Adrenal gland (tissue), 12 donors: ENCODE data around the gene RAB42. TPM values are rescaled to one million over a fixed set of nuclear protein-coding genes. Genes with fewer than 3 reads are reported as not detected.

Experiments used
- DNase-seq, 7 donors: peaks; one replicate each; pipeline ENCODE4 v3.0.0-alpha.2; 2019 to 2020
- H3K27ac ChIP-seq, 5 donors: fragments of 200-600 bp; sonication (generic) in 4 of 5; 1 replicate in 3 of 5; 2 replicates in 2 of 5; pipeline versions ENCODE4 v1.5.1 to v1.8.0; 2016 to 2020; ENCODE audit warnings: mild to moderate bottlenecking in 1 of 5
- H3K27me3 ChIP-seq: fragments of 200-600 bp; 2 replicates; pipeline ENCODE4 v1.8.0; 2021
- H3K36me3 ChIP-seq, 2 donors: fragments of 200-600 bp; replicated peaks in 1 of 2; 1 replicate in 1 of 2; 2 replicates in 1 of 2; pipeline versions ENCODE4 v1.5.1 to v1.8.0; 2018 to 2022
- H3K4me1 ChIP-seq, 2 donors: fragments of 200-600 bp; replicated peaks in 1 of 2; 1 replicate in 1 of 2; 2 replicates in 1 of 2; pipeline versions ENCODE4 v1.5.1 to v1.8.0; 2018 to 2021
- H3K4me3 ChIP-seq, 4 donors: fragments of 200-600 bp; sonication (generic) in 3 of 4; one replicate each; pipeline ENCODE4 v1.5.1; 2016 to 2018
- H3K9me3 ChIP-seq, 3 donors: fragments of 200-600 bp; sonication (generic) in 1 of 3; replicated peaks in 1 of 3; 1 replicate in 2 of 3; 2 replicates in 1 of 3; pipeline versions ENCODE4 v1.5.1 to v1.8.0; 2016 to 2021
- POLR2A ChIP-seq, 2 donors: fragments of 450-650 bp; IDR thresholded peaks; one replicate each; pipeline ENCODE4 v1.6.1; 2017; ENCODE audit warnings: antibody characterized with exemption in 2 of 2, mild to moderate bottlenecking in 2 of 2, moderate library complexity in 1 of 2
- WGBS, 4 donors: extraction: QIAGEN DNeasy Blood & Tissue Kit in 2 of 4; methylation state at CpG; one replicate each; pipeline versions ENCODE4 v1.1.5 to v1.1.7; 2013 to 2017; 5-methylcytosine and 5-hydroxymethylcytosine counted together
- intact Hi-C, 2 donors: fragments of 100-400 bp; cut with DNase I; formaldehyde crosslinking; loops; one replicate each; pipeline versions ENCODE4 v1.14.1 to v1.15.0; 2022 to 2023
- polyA plus RNA-seq, 3 donors: library from polyadenylated mRNA; stranded (reverse); fragments of 200-250 nt in 2 of 3; fragments of 350-450 nt in 1 of 3; fragmentation: Illumina TruSeq in 1 of 3; extraction: RNeasy Lipid Tissue Mini Kit (QIAGEN cat#74804) in 1 of 3; gene quantifications; one replicate each; pipeline ENCODE4 v1.2.3, GENCODE V29; 2013 to 2014
- total RNA-seq, 9 donors: library from RNA; depleted of rRNA in 4 of 9; stranded (reverse); fragments of >200 nt in 4 of 9; fragments of 120-200 nt in 1 of 9; fragmentation: NEBNext Ultra II Directional in 1 of 9; extraction: Animal tissue kit (Norgen Biotek cat#: 25700) in 1 of 9; gene quantifications; one replicate each; pipeline versions ENCODE4 v1.1.0 to v1.2.4, GENCODE V29; 2013 to 2023
- TF ChIP-seq, protein P1 (sequence below), 6 experiments: fragments of 450-650 bp in 4 of 6; fragments of 200-600 bp in 2 of 6; sonication (generic) in 1 of 6; IDR thresholded peaks; 1 replicate in 5 of 6; 2 replicates in 1 of 6; pipeline versions ENCODE4 v1.5.1 to v1.8.0; 2016 to 2021; ENCODE audit warnings: antibody characterized with exemption in 6 of 6, mild to moderate bottlenecking in 2 of 6, moderate library complexity in 1 of 6
- donor health status: healthy with polysubstance abuse.
- donor health status: Bipolar disorder and iron deficiency.
- donor health status: DM: yes; HTN: yes; CAD: no.
- donor health status: DM: no; HTN: no; CAD: no.
- donor health status: DM: no; HTN: no; CAD: no.
- donor health status: DM: yes; HTN: yes; CAD: no.

Gene RAB42
- total and polyA plus RNA-seq, 12 donors = 0.46 to 7.2 (median 3.5) TPM

DNA sequence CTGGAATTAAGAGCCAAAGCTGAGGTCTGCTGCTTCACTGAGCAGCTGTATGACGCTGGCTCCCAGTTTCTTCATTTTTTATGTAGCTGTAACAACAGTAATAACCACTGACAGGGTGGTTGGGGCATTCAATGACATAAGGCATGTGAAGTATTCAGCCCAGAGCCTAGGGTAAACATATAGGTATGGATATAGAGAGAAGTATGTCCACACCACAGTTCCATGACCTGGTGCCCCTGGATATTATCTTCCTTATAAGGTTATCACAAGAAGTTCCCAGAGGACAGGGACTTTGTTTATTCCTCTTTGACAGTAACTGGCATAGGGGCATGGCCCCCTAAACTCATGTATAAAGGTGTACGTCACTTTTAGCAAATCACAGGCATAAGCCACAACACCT, 14.7 kb downstream of the RAB42 start:
- H3K4me1 ChIP-seq = peaks cover 0 to 4% of the 10 kb centered on the region in 2 donors
- DNase-seq = no peak
- WGBS, 4 donors = 89 to 97% (median 91%) methylated on average over 2 of the region's 2 CpGs
- H3K27ac ChIP-seq = no peak overlapping the region
- H3K9me3 ChIP-seq = no peaks in the 10 kb centered on the region
- intact Hi-C loops = loop anchor here (10.0 kb wide), 1 partner anchor 202 kb away; no protein-coding TSS in a partner anchor
- H3K36me3 ChIP-seq = peaks cover 0 to 66% of the 10 kb centered on the region in 2 donors
- TF ChIP-seq, protein P1, sequence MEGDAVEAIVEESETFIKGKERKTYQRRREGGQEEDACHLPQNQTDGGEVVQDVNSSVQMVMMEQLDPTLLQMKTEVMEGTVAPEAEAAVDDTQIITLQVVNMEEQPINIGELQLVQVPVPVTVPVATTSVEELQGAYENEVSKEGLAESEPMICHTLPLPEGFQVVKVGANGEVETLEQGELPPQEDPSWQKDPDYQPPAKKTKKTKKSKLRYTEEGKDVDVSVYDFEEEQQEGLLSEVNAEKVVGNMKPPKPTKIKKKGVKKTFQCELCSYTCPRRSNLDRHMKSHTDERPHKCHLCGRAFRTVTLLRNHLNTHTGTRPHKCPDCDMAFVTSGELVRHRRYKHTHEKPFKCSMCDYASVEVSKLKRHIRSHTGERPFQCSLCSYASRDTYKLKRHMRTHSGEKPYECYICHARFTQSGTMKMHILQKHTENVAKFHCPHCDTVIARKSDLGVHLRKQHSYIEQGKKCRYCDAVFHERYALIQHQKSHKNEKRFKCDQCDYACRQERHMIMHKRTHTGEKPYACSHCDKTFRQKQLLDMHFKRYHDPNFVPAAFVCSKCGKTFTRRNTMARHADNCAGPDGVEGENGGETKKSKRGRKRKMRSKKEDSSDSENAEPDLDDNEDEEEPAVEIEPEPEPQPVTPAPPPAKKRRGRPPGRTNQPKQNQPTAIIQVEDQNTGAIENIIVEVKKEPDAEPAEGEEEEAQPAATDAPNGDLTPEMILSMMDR (IDR thresholded peaks at IDR 0.05) = no peak
- no peak for TF ChIP-seq POLR2A (IDR thresholded peaks at IDR 0.05)
- H3K27me3 ChIP-seq = no peaks in the 10 kb centered on the region
- no peak overlapping the region for H3K4me3 ChIP-seq

DNA sequence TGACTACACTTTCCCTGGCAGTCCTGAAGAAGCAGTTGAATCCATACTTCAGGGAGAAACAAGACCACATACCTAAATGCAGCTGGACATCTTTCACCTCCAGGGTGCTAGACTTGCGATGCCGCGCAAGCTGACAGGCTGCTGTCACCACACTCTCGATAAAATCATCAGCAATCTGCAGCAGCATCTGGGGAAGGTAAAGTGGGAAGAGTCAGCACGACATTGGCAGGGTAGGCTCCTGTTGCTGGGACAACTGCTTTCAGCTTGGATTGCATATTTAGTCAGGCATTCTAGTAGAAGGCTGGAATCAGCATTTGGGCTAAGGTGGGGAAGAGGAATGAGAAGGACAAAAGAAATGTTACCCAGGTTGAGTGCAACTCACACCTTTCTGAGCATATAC, 21.1 kb downstream of the RAB42 start:
- Histone ChIP-seq H3K36me3 (peaks cover 0 to 76% of the 10 kb centered on the region in 2 donors), H3K4me1 (no peaks in the 10 kb centered on the region), H3K4me3 (no peak overlapping the region), H3K27ac (no peak overlapping the region), H3K9me3 (no peaks in the 10 kb centered on the region), H3K27me3 (no peaks in the 10 kb centered on the region)
- intact Hi-C loops = no loop called here
- no peak for TF ChIP-seq POLR2A (IDR thresholded peaks at IDR 0.05)
- TF ChIP-seq, protein P1 (IDR thresholded peaks at IDR 0.05) = no peak
- WGBS, 4 donors = 84 to 98% (median 88%) methylated on average over 5 of the region's 5 CpGs
- no peak for DNase-seq

DNA sequence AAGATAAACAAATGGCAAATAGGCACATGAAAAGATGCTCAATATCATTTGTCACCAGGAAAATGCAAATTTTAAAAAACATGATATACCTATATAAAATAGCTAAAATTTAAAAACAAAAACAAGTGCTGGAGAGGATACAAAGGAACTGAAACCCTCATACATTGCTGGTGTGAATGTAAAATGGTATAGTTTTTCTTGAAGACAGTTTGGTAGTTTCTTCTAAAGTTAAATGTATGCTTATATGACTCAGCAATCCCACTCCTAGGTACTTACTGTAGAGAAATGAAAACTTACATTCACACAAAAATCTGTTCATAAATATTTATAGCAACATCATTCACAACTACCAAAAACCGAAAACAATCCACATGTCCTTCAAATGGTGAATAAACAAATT, 39.6 kb downstream of the RAB42 start:
- H3K9me3 ChIP-seq = no peaks in the 10 kb centered on the region
- no peaks in the 10 kb centered on the region for H3K4me1 ChIP-seq
- no peak overlapping the region for H3K27ac ChIP-seq
- 74 to 100% (median 96%) methylated on average over 1 of the region's 1 CpG for WGBS, 4 donors
- TF ChIP-seq, protein P1 (IDR thresholded peaks at IDR 0.05) = no peak
- TF ChIP-seq POLR2A (IDR thresholded peaks at IDR 0.05) = no peak
- no peaks in the 10 kb centered on the region for H3K27me3 ChIP-seq
- intact Hi-C loops = no loop called here
- no peak overlapping the region for H3K4me3 ChIP-seq
- DNase-seq = no peak
- no peaks in the 10 kb centered on the region for H3K36me3 ChIP-seq

DNA sequence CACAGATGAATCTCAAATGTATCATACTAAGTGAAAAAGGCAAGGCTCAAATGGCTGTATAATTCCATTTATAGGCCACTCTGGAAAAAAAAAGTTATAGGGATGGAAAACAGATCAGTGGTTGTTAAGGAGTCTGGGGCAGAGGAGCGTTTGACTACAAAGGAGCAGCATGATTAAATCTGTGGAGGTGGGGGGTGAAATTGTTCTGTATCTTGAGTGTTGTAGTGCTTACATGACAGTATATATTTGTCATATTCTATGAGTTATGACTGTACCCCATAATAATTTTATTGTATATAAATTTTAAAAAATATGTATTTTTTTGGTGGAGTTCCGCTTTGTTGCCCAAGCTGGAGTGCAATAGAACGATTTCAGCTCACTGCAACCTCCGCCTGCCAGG, 40.5 kb downstream of the RAB42 start:
- intact Hi-C loops = no loop called here
- H3K27ac ChIP-seq = no peak overlapping the region
- H3K4me3 ChIP-seq = no peak overlapping the region
- H3K36me3 ChIP-seq = no peaks in the 10 kb centered on the region
- no peaks in the 10 kb centered on the region for H3K9me3 ChIP-seq
- TF ChIP-seq POLR2A (IDR thresholded peaks at IDR 0.05) = no peak
- TF ChIP-seq, protein P1 (IDR thresholded peaks at IDR 0.05) = no peak
- H3K27me3 ChIP-seq = no peaks in the 10 kb centered on the region
- no peak for DNase-seq
- no peaks in the 10 kb centered on the region for H3K4me1 ChIP-seq
- WGBS, 4 donors = 94 to 96% (median 95%) methylated on average over 4 of the region's 4 CpGs
